ENCODE data around the gene MAML3. TPM values are rescaled to one million over a fixed set of nuclear protein-coding genes. Genes with fewer than 3 reads are reported as not detected.
A peak's percentile ranks its signal among the peaks of the same experiment; 100 is the strongest.

The MAML3 gene
- total RNA-seq, 2 experiments from 2014 or later = 4.0 to 4.1 TPM

GRCh38 chr4:140123666-140124377 lies 30.2 kb downstream of the MAML3 start:
- H3K4me1 Mint-ChIP-seq (ENCODE audit: low read depth) = peaks cover 25% of the 10 kb centered on the region
- H3K36me3 Mint-ChIP-seq (ENCODE audit: low read depth) = peaks cover 9% of the 10 kb centered on the region
- DNase-seq = no peak
- no peak overlapping the region for H3K4me3 Mint-ChIP-seq
- no peaks in the 10 kb centered on the region for H3K9me3 Mint-ChIP-seq (ENCODE audit: insufficient read depth)
- POLR2A ChIA-PET = interaction anchor here (1.2 to 2.3 kb wide), 2 partner anchors 27 to 30 kb away, joined by 3 to 6 read pairs; partner anchors contain the start of gene MAML3
- ATAC-seq = no peak
- CTCF ChIA-PET = interaction anchor here (1.0 to 1.7 kb wide), 7 partner anchors 9 to 71 kb away, joined by 3 to 10 read pairs (median 4); no protein-coding TSS in a partner anchor
- H3K27me3 Mint-ChIP-seq (ENCODE audit: low read depth) = no peaks in the 10 kb centered on the region
- H3K27ac Mint-ChIP-seq = no peak overlapping the region

- peak overlapping the region; percentile 74 for H3K27ac Mint-ChIP-seq
- peak; percentile 74 for ATAC-seq
These were observed 31.1 kb downstream of the MAML3 start for GRCh38 chr4:140122891-140123290.

GRCh38 chr4:140121646-140122045 lies 32.3 kb downstream of the MAML3 start:
- H3K9me3 Mint-ChIP-seq (ENCODE audit: insufficient read depth) = no peaks in the 10 kb centered on the region
- ATAC-seq (no peak), DNase-seq (no peak)
- no peaks in the 10 kb centered on the region for H3K27me3 Mint-ChIP-seq (ENCODE audit: low read depth)
- H3K4me1 Mint-ChIP-seq (ENCODE audit: low read depth) = peaks cover 34% of the 10 kb centered on the region
- CTCF ChIA-PET = no interaction called here
- H3K27ac Mint-ChIP-seq = no peak overlapping the region
- POLR2A ChIA-PET = no interaction called here
- peaks cover 9% of the 10 kb centered on the region for H3K36me3 Mint-ChIP-seq (ENCODE audit: low read depth)
- no peak overlapping the region for H3K4me3 Mint-ChIP-seq

More at GRCh38 chr4:140122891-140123290, 31.1 kb downstream of the MAML3 start:
- Mint-ChIP-seq H3K27me3 (ENCODE audit: low read depth) (no peaks in the 10 kb centered on the region), H3K4me3 (peak overlapping the region; percentile 22), H3K9me3 (ENCODE audit: insufficient read depth) (no peaks in the 10 kb centered on the region), H3K4me1 (ENCODE audit: low read depth) (peaks cover 27% of the 10 kb centered on the region), H3K36me3 (ENCODE audit: low read depth) (peaks cover 9% of the 10 kb centered on the region)
- CTCF ChIA-PET = interaction anchor here (0.8 to 1.3 kb wide), 6 partner anchors 10 to 57 kb away, joined by 3 to 7 read pairs (median 4); no protein-coding TSS in a partner anchor
- POLR2A ChIA-PET = interaction anchor here (0.9 to 2.3 kb wide), 2 partner anchors 28 to 170 kb away, joined by 3 to 6 read pairs; no protein-coding TSS in a partner anchor
- no peak for DNase-seq

GRCh38 chr4:140118931-140119640 lies 34.9 kb downstream of the MAML3 start:
- ChIA-PET POLR2A (no interaction called here), CTCF (interaction anchor here (1.6 kb wide), 1 partner anchor 67 kb away, joined by 3 read pairs; no protein-coding TSS in a partner anchor)
- no peak for ATAC-seq
- H3K4me3 Mint-ChIP-seq = no peak overlapping the region
- H3K27me3 Mint-ChIP-seq (ENCODE audit: low read depth) = no peaks in the 10 kb centered on the region
- H3K4me1 Mint-ChIP-seq (ENCODE audit: low read depth) = peaks cover 45% of the 10 kb centered on the region
- no peak overlapping the region for H3K27ac Mint-ChIP-seq
- H3K36me3 Mint-ChIP-seq (ENCODE audit: low read depth) = peaks cover 10% of the 10 kb centered on the region
- DNase-seq = no peak
- no peaks in the 10 kb centered on the region for H3K9me3 Mint-ChIP-seq (ENCODE audit: insufficient read depth)

- CTCF ChIA-PET = interaction anchor here (1.1 to 1.6 kb wide), 2 partner anchors 14 to 66 kb away, joined by 3 to 5 read pairs; no protein-coding TSS in a partner anchor
- Mint-ChIP-seq H3K4me1 (ENCODE audit: low read depth) (peaks cover 44% of the 10 kb centered on the region), H3K4me3 (no peak overlapping the region), H3K27me3 (ENCODE audit: low read depth) (no peaks in the 10 kb centered on the region), H3K27ac (no peak overlapping the region), H3K36me3 (ENCODE audit: low read depth) (peaks cover 10% of the 10 kb centered on the region), H3K9me3 (ENCODE audit: insufficient read depth) (no peaks in the 10 kb centered on the region)
- DNase-seq (no peak), ATAC-seq (no peak)
- POLR2A ChIA-PET = interaction anchor here (0.6 kb wide), 1 partner anchor 36 kb away, joined by 3 read pairs; no protein-coding TSS in a partner anchor
These were observed 36.0 kb downstream of the MAML3 start for GRCh38 chr4:140117947-140118346.

GRCh38 chr4:140116442-140117104 lies 37.4 kb downstream of the MAML3 start:
- Mint-ChIP-seq H3K4me1 (ENCODE audit: low read depth) (peaks cover 37% of the 10 kb centered on the region), H3K27ac (peak overlapping the region; percentile 93)

GRCh38 chr4:140115140-140115539 lies 38.8 kb downstream of the MAML3 start:
- H3K27me3 Mint-ChIP-seq (ENCODE audit: low read depth) = no peaks in the 10 kb centered on the region
- H3K4me1 Mint-ChIP-seq (ENCODE audit: low read depth) = peaks cover 37% of the 10 kb centered on the region
- no peak for DNase-seq
- POLR2A ChIA-PET = no interaction called here
- ATAC-seq = no peak
- peaks cover 5% of the 10 kb centered on the region for H3K36me3 Mint-ChIP-seq (ENCODE audit: low read depth)
- no peak overlapping the region for H3K27ac Mint-ChIP-seq
- H3K9me3 Mint-ChIP-seq (ENCODE audit: insufficient read depth) = no peaks in the 10 kb centered on the region
- CTCF ChIA-PET = interaction anchor here (1.4 kb wide), 1 partner anchor 17 kb away, joined by 4 read pairs; no protein-coding TSS in a partner anchor
- no peak overlapping the region for H3K4me3 Mint-ChIP-seq

More at GRCh38 chr4:140116442-140117104, 37.4 kb downstream of the MAML3 start:
- DNase-seq (peak; percentile 74), ATAC-seq (peak; percentile 99)
- CTCF ChIA-PET = interaction anchor here (0.8 to 2.0 kb wide), 15 partner anchors 11 to 464 kb away, joined by 3 to 16 read pairs (median 4); no protein-coding TSS in a partner anchor
- POLR2A ChIA-PET = interaction anchor here (0.9 to 1.5 kb wide), 6 partner anchors 16 to 47 kb away, joined by 3 to 10 read pairs (median 5); partner anchors contain the start of gene MAML3
- Mint-ChIP-seq H3K36me3 (ENCODE audit: low read depth) (peaks cover 5% of the 10 kb centered on the region), H3K9me3 (ENCODE audit: insufficient read depth) (no peaks in the 10 kb centered on the region), H3K27me3 (ENCODE audit: low read depth) (no peaks in the 10 kb centered on the region), H3K4me3 (peak overlapping the region; percentile 4)

- ATAC-seq = no peak
- peaks cover 3% of the 10 kb centered on the region for H3K36me3 Mint-ChIP-seq (ENCODE audit: low read depth)
- CTCF ChIA-PET = interaction anchor here (1.4 kb wide), 1 partner anchor 19 kb away, joined by 4 read pairs; no protein-coding TSS in a partner anchor
- no peak overlapping the region for H3K27ac Mint-ChIP-seq
- POLR2A ChIA-PET = no interaction called here
- peaks cover 46% of the 10 kb centered on the region for H3K4me1 Mint-ChIP-seq (ENCODE audit: low read depth)
- DNase-seq = no peak
- H3K9me3 Mint-ChIP-seq (ENCODE audit: insufficient read depth) = no peaks in the 10 kb centered on the region
- no peaks in the 10 kb centered on the region for H3K27me3 Mint-ChIP-seq (ENCODE audit: low read depth)
- H3K4me3 Mint-ChIP-seq = no peak overlapping the region
These were observed 40.3 kb downstream of the MAML3 start for GRCh38 chr4:140113653-140114052.

GRCh38 chr4:140112576-140112975 lies 41.4 kb downstream of the MAML3 start:
- ATAC-seq (no peak), DNase-seq (no peak)
- H3K9me3 Mint-ChIP-seq (ENCODE audit: insufficient read depth) = no peaks in the 10 kb centered on the region
- peaks cover 6% of the 10 kb centered on the region for H3K36me3 Mint-ChIP-seq (ENCODE audit: low read depth)
- ChIA-PET CTCF (no interaction called here), POLR2A (no interaction called here)
- H3K27me3 Mint-ChIP-seq (ENCODE audit: low read depth) = no peaks in the 10 kb centered on the region
- H3K4me1 Mint-ChIP-seq (ENCODE audit: low read depth) = peaks cover 54% of the 10 kb centered on the region
- no peak overlapping the region for H3K4me3 Mint-ChIP-seq
- H3K27ac Mint-ChIP-seq = no peak overlapping the region

- Mint-ChIP-seq H3K4me1 (ENCODE audit: low read depth) (peaks cover 48% of the 10 kb centered on the region), H3K4me3 (no peak overlapping the region), H3K36me3 (ENCODE audit: low read depth) (peaks cover 7% of the 10 kb centered on the region), H3K9me3 (ENCODE audit: insufficient read depth) (no peaks in the 10 kb centered on the region), H3K27ac (no peak overlapping the region), H3K27me3 (ENCODE audit: low read depth) (peaks cover under 1% of the 10 kb centered on the region)
- DNase-seq (no peak), ATAC-seq (no peak)
- ChIA-PET CTCF (interaction anchor here (1.0 to 1.8 kb wide), 2 partner anchors 13 to 35 kb away, joined by 3 to 4 read pairs; no protein-coding TSS in a partner anchor), POLR2A (no interaction called here)
These were observed 42.7 kb downstream of the MAML3 start for GRCh38 chr4:140111256-140111655.

GRCh38 chr4:140110542-140111215 lies 43.3 kb downstream of the MAML3 start:
- POLR2A ChIA-PET = no interaction called here
- ATAC-seq (no peak), DNase-seq (no peak)
- Mint-ChIP-seq H3K9me3 (ENCODE audit: insufficient read depth) (no peaks in the 10 kb centered on the region), H3K27ac (no peak overlapping the region), H3K4me1 (ENCODE audit: low read depth) (peaks cover 46% of the 10 kb centered on the region), H3K36me3 (ENCODE audit: low read depth) (peaks cover 8% of the 10 kb centered on the region), H3K4me3 (no peak overlapping the region), H3K27me3 (ENCODE audit: low read depth) (peaks cover 3% of the 10 kb centered on the region)
- CTCF ChIA-PET = interaction anchor here (0.7 to 1.8 kb wide), 3 partner anchors 14 to 121 kb away, joined by 3 to 4 read pairs (median 3); no protein-coding TSS in a partner anchor

All from activated CD8-positive, alpha-beta T cell treated with anti-CD3 and anti-CD28 coated beads, Interleukin-2, amount 10 ng/mL, durations not matched to agents 7 days and 5 days (primary cell).